Stimulated activated CD4-positive, alpha-beta T cell treated with anti-CD3 and anti-CD28 coated beads, Interleukin-2, amount 100 ng/mL, for 48 hours (primary cell): ENCODE results near the gene PEAK1.

ENCODE experiments used
- DNase-seq, 2 donors: peaks; one replicate each; pipeline ENCODE4 v3.0.0-alpha.2; 2020

PEAK1 gene

DNA sequence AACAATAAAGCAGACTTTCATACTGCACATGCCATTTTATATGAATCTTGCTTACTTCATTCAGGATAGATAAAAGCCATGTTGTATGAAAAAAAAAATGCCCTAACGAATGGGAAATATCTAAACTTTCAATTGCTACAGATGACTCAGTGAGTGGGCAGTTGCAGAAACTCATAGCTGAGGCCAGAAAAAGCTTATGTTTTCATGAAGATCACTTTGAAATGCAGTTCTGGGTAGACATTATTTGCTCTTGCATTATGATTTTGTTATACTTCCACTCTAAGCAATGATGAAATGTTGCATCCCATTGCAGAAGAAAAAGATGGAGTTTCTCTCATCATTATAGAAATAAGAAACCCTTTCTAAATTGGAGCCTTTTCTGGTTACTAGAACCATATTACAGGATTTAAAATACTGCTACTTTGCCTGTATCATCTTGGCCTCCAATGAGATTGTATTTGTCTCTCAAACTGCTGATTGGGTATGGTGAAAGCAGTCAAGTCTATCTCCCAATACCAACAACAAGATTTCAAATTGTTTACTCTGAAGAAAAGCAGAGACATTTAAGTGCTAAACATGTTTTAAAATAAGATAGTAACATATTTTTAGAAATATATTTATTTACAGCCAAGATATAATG lies 17.0 kb downstream of the PEAK1 start:
- no peak for DNase-seq

DNA sequence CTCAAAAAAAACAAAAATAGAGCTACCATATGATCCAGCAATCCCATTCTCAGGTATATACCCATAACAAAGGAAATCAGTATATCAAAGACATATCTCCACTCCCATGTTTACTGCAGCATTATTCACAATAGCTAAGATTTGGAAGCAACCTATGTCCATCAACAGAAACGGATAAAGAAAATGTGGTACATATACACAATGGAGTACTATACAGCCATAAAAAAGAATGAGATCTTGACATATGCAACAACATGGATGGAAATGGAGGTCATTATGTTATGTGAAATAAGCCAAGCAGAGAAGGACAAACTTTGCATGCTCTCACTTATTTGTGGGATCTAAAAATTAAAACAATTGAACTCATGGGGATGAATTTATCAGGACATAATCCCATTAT lies 19.6 kb downstream of the PEAK1 start:
- DNase-seq = no peak

GRCh38 chr15:77398927-77399326 lies 21.0 kb downstream of the PEAK1 start:
- no peak for DNase-seq

- no peak for DNase-seq
These were observed 23.2 kb downstream of the PEAK1 start for GRCh38 chr15:77396692-77397091.

DNA sequence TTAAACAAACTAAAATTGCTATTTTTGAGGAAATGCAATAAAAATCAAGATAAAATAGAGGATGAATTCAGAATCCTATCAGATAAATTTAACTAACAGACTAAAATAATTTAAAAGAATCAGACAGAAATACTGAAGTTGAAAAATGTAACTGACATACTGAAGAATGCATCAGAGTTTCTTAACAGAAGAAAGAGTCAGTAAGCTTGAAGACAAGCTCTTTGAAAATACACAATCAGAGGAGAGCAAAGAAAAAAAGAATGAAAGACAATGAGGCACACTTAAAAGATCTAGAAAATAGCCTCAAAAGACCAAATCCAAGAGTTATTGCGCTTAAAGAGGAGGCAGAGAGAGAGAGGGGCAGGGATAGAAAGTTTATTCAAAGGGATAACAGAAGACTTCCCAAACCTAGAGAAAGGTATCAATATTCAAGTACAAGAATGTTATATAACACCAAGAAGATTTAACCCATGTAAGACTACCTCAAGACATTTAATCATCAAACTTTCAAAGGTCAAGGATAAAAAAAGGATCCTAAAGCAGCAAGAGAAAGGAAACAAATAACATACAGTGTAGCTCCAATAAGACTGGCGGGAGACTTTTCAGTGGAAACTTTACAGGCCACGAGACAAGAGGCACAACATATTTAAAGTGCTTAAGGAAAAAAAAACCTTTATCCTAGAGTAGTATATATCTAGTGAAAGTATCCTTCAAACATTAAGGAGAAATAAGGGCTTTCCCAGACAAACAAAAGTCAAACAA lies 24.7 kb downstream of the PEAK1 start:
- no peak for DNase-seq

GRCh38 chr15:77393471-77393840 lies 26.4 kb downstream of the PEAK1 start:
- DNase-seq = no peak

- DNase-seq = no peak
These were observed 27.0 kb downstream of the PEAK1 start for GRCh38 chr15:77392762-77393470.

- no peak for DNase-seq
These were observed 28.4 kb downstream of the PEAK1 start for GRCh38 chr15:77391372-77391951.

- DNase-seq = no peak
These were observed 32.4 kb downstream of the PEAK1 start for GRCh38 chr15:77387365-77388105.

- DNase-seq = no peak
These were observed 33.3 kb downstream of the PEAK1 start for GRCh38 chr15:77386626-77387025.

DNA sequence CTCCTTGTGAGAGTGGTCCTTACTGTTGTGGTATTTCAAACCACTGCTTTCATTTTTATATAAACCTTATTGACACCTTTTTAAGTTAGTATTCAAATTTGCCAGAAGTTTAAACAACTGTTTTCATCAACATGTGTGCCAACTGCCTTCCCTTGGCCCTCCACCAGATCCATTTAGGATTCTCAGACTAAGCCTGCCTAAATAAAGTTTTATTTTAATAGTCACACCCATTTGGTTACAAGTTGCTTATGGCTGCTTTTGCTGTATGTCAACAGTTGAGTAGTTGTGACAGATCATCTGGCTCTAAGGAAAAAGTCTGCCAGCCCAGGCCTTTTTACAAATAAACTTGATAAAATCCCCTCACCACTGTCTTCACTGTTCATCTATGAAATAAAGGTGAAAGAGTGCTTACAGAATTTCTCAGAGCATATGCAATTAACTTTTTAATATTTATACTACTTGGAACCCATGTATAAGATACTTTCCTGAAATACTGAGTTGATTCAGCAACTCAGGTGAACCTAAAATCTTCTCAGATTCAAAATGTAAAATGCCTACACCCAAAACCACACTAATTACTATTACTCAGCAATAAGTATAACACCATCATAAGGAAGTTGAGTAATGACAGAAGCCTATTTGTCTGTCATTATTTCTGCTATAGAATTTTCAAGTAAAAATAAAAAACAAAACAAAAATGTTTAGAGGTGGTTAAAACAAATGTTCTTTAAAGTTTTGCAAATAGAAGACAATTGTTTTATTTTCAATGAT lies 35.1 kb downstream of the PEAK1 start:
- DNase-seq = no peak

DNA sequence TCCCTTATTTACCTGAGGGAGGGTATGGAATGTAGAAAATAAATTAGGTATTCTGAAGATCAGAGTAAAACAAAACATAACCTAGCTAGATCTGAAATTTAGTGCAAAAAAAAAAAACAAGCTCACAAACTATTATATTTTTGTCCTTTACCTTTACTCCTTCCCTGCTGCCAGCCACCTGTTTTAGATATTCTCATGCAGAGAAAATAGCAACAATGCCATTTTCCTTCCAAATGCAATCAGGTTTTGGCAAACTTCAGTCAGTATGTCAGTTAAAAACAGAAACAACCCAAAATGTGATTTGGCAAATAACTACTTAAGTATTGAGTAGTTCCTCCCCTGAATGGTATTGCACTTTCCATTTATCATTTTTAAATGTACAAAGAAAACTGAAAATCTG lies 35.8 kb downstream of the PEAK1 start:
- no peak for DNase-seq

GRCh38 chr15:77380033-77380432 lies 39.9 kb downstream of the PEAK1 start:
- no peak for DNase-seq

DNA sequence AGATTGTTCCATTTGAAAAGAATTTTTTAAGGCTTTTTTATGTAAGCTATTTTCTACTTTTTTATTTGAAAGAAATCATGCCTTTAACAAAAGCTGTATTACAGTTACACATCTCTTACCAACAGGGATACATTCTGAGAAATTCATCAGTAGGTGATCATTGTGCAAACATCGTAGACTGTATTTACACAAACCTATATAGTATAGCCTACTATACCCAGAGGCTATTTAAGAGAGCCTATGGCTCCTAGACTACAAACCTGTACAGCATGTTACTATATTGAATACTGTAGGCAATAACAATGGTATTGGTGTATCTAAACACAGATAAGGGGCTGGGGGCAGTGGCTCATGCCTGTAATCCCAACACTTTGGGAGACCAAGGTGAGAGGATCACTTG lies 43.1 kb downstream of the PEAK1 start:
- no peak for DNase-seq

GRCh38 chr15:77375133-77375532 lies 44.8 kb downstream of the PEAK1 start:
- DNase-seq = no peak

GRCh38 chr15:77373441-77373840 lies 46.5 kb downstream of the PEAK1 start:
- no peak for DNase-seq

- DNase-seq = no peak
These were observed 47.9 kb downstream of the PEAK1 start for GRCh38 chr15:77371850-77372563.

GRCh38 chr15:77370580-77370979 lies 49.3 kb downstream of the PEAK1 start:
- DNase-seq = no peak

GRCh38 chr15:77369168-77369567 lies 50.7 kb downstream of the PEAK1 start:
- no peak for DNase-seq

- DNase-seq = no peak
These were observed 52.3 kb downstream of the PEAK1 start for GRCh38 chr15:77367631-77368030.

GRCh38 chr15:77361456-77361855 lies 58.4 kb downstream of the PEAK1 start:
- DNase-seq = no peak
